Panc1 (cell line): ENCODE data around the gene POLR1C. TPM values are rescaled to one million over a fixed set of nuclear protein-coding genes. Genes with fewer than 3 reads are reported as not detected.

Experiments used
- ATAC-seq: fragments of 200-7000 bp; cut with Tn5 transposase; 2 replicates; pipeline ENCODE4 v1.9.1; 2020; ENCODE audit warnings: mild to moderate bottlenecking, moderate library complexity
- BruUV-seq: library from RNA; stranded (reverse); fragments of 400-500 nt; replicated peaks from 2 replicates; lab custom pipeline; 2021; lab: Mats Ljungman, UMichigan
- CTCF ChIA-PET: fragments of 300-600 bp; sonication (Branson Sonifier 250); formaldehyde crosslinking; loops from one replicate; lab custom pipeline; 2022; ENCODE audit warnings: antibody characterized with exemption; lab: Charles Lee
- POLR2A ChIA-PET: fragments of 300-600 bp; sonication (Branson Sonifier 250); formaldehyde crosslinking; loops from one replicate; lab custom pipeline; 2022; ENCODE audit warnings: antibody characterized with exemption; lab: Charles Lee
- DNase-seq: peaks from one replicate; pipeline ENCODE4 v3.0.0-alpha.2; 2010; ENCODE audit warnings: low read depth, low spot score
- H3K27ac ChIP-seq: 2 replicates; pipeline ENCODE4 v1.5.1; 2011; ENCODE audit warnings: mild to moderate bottlenecking, low read length, inconsistent platforms
- H3K27me3 ChIP-seq: fragments of 200-500 bp; sonication (Bioruptor generic); 2 replicates; pipeline ENCODE4 v1.6.0; 2014; ENCODE audit warnings: low read length, inconsistent platforms; ENCODE audit not compliant: control insufficient read depth, insufficient read depth
- H3K36me3 ChIP-seq: fragments of 200-500 bp; sonication (Bioruptor generic); 2 replicates; pipeline ENCODE4 v1.5.1; 2014; ENCODE audit warnings: inconsistent platforms, mild to moderate bottlenecking, low read length, moderate library complexity; ENCODE audit not compliant: control insufficient read depth, insufficient read depth
- H3K4me1 ChIP-seq: 2 replicates; pipeline ENCODE4 v1.5.1; 2011; ENCODE audit warnings: inconsistent platforms, mild to moderate bottlenecking, low read length, moderate library complexity; ENCODE audit not compliant: control insufficient read depth, insufficient read depth
- H3K4me3 ChIP-seq, 2 experiments: 2 replicates each; pipeline ENCODE4 v1.5.1; 2011 to 2012; ENCODE audit warnings: low read depth in 2 of 2, low read length in 2 of 2, mild to moderate bottlenecking in 2 of 2, inconsistent platforms in 1 of 2, moderate library complexity in 1 of 2
- H3K9me3 ChIP-seq: fragments of 200-500 bp; sonication (Bioruptor generic); 2 replicates; pipeline ENCODE4 v1.5.1; 2014; ENCODE audit warnings: low read depth, mild to moderate bottlenecking, inconsistent platforms, low read length, moderate library complexity; ENCODE audit not compliant: control insufficient read depth, insufficient read depth
- CTCF ChIP-seq: fragments of 450-650 bp; IDR thresholded peaks from 2 replicates; pipeline ENCODE4 v1.5.1; 2017; ENCODE audit warnings: mild to moderate bottlenecking
- POLR2AphosphoS5 ChIP-seq: IDR thresholded peaks from 2 replicates; pipeline ENCODE4 v1.6.1; 2012; ENCODE audit warnings: mild to moderate bottlenecking, low read depth, low read length, moderate library complexity
- REST ChIP-seq, 2 experiments: IDR thresholded peaks; 2 replicates each; pipeline ENCODE4 v1.6.1; 2011 to 2012; ENCODE audit warnings: low read depth in 2 of 2, control low read depth in 1 of 2, low read length in 1 of 2, mild to moderate bottlenecking in 1 of 2, moderate library complexity in 1 of 2; ENCODE audit not compliant: insufficient read depth in 1 of 2
- SIN3A ChIP-seq: IDR thresholded peaks from 2 replicates; pipeline ENCODE4 v1.6.1; 2012; ENCODE audit warnings: low read depth, mild to moderate bottlenecking, low read length, moderate library complexity, borderline replicate concordance; ENCODE audit not compliant: insufficient read depth
- TCF7L2 ChIP-seq: IDR thresholded peaks from 2 replicates; pipeline ENCODE4 v1.6.1; 2011; ENCODE audit warnings: mild to moderate bottlenecking, low read depth, low read length, inconsistent platforms
- in situ Hi-C: cut with HindIII; loops from 2 replicates; pipeline ENCODE4 v1.10.0; 2016; ENCODE audit warnings: low sequenced_read_pairs, low pct_unique_long_range_greater_than_20kb
- intact Hi-C: fragments of 100-400 bp; cut with micrococcal nuclease; formaldehyde crosslinking; loops from one replicate; pipeline ENCODE4 v1.10.0; 2022; ENCODE audit not compliant: unreplicated experiment
- total RNA-seq: library from RNA; stranded (reverse); gene quantifications from one replicate; pipeline ENCODE4 v1.2.1, GENCODE V29; 2021; ENCODE audit not compliant: unreplicated experiment

The POLR1C gene
- total RNA-seq, 1 experiment from 2014 or later = 65.1 TPM

GRCh38 chr6:43472515-43472914 is 44.4 kb upstream of the POLR1C start:
- Histone ChIP-seq H3K9me3 (no peaks in the 10 kb centered on the region), H3K36me3 (no peaks in the 10 kb centered on the region), H3K4me1 (no peaks in the 10 kb centered on the region), H3K27me3 (no peaks in the 10 kb centered on the region), H3K4me3 (no peak overlapping the region), H3K27ac (no peak overlapping the region)
- no peak for ATAC-seq
- BruUV-seq = no TSS peak
- intact Hi-C loops (no loop called here), in situ Hi-C loops (no loop called here)
- CTCF ChIA-PET = no interaction called here
- TF ChIP-seq REST (IDR thresholded peaks at IDR 0.05; ENCODE audit: insufficient read depth in 1 of 2, low read depth in 2 of 2, low read length in 1 of 2) = no peak
- TF ChIP-seq CTCF = no peak
- TF ChIP-seq SIN3A = no peak
- TF ChIP-seq POLR2AphosphoS5 = no peak
- no peak for TF ChIP-seq TCF7L2
- no peak for DNase-seq
- POLR2A ChIA-PET = no interaction called here

- H3K36me3 ChIP-seq = no peaks in the 10 kb centered on the region
- no peak for TF ChIP-seq CTCF
- TF ChIP-seq TCF7L2 = no peak
- TF ChIP-seq REST (IDR thresholded peaks at IDR 0.05; ENCODE audit: insufficient read depth in 1 of 2, low read depth in 2 of 2, low read length in 1 of 2) = no peak
- no peak for TF ChIP-seq POLR2AphosphoS5
- no peak for TF ChIP-seq SIN3A
- no peak for DNase-seq
- ATAC-seq = no peak
- H3K27me3 ChIP-seq = no peaks in the 10 kb centered on the region
- intact Hi-C loops (no loop called here), in situ Hi-C loops (no loop called here)
- H3K4me1 ChIP-seq = peaks cover 10% of the 10 kb centered on the region
- H3K9me3 ChIP-seq = no peaks in the 10 kb centered on the region
- ChIA-PET CTCF (no interaction called here), POLR2A (interaction anchor here (0.6 kb wide), 1 partner anchor 84 kb away, joined by 3 read pairs; no protein-coding TSS in a partner anchor)
- no TSS peak for BruUV-seq
- no peak overlapping the region for H3K4me3 ChIP-seq
- no peak overlapping the region for H3K27ac ChIP-seq
Measured at GRCh38 chr6:43475516-43475915, 41.4 kb upstream of the POLR1C start.
